Stimulated activated naive CD4-positive, alpha-beta T cell treated with Interleukin-2 at 50 U/mL for 16 hours (primary cell): ENCODE data around the gene EPS8L3.
"Not testable (repeated sequence)": the region's sequence is repeated elsewhere in the genome, so short reads cannot be mapped to it uniquely, and the experiment has no call there.

Experiments used
- DNase-seq: peaks from one replicate; lab custom pipeline; 2025; lab: John Stamatoyannopoulos, UW

EPS8L3 gene

DNA sequence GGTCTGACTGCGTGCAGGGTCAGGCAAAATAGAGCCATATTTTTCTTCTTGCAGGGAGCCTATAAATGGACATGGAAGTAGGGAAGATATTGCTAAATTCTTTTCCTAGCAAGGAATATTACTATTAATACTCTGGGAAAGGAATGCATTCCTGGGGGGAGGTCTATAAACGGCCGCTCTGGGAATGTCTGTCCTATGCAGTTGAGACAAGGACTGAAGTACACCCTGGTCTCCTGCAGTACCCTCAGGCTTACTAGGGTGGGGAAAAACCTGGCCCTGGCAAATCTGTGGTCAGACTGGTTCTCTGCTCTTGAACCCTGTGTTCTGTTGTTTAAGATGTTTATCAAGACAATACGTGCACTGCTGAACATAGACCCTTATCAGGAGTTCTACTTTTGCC lies 54.8 kb downstream of the EPS8L3 start:
- not testable (repeated sequence) for DNase-seq

- DNase-seq = no peak
These were observed 58.3 kb downstream of the EPS8L3 start for GRCh38 chr1:109705411-109705810.

GRCh38 chr1:109704173-109704572 lies 59.5 kb downstream of the EPS8L3 start:
- DNase-seq = no peak

DNA sequence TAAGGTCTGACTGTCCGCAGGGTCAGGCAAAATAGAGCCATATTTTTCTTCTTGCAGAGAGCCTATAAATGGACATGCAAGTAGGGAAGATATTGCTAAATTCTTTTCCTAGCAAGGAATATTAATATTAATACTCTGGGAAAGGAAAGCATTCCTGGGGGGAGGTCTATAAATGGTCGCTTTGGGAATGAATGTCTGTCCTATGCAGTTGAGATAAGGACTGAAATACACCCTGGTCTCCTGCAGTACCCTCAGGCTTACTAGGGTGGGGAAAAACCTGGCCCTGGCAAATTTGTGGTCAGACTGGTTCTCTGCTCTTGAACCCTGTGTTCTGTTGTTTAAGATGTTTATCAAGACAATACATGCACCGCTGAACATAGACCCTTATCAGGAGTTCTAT lies 60.8 kb downstream of the EPS8L3 start:
- not testable (repeated sequence) for DNase-seq
